ENCODE results near the gene KRTAP27-1. TPM values are rescaled to one million over a fixed set of nuclear protein-coding genes. Genes with fewer than 3 reads are reported as not detected.

Gene KRTAP27-1
- total RNA-seq, 1 donor from 2014 or later = not detected

GRCh38 chr21:30351534-30351933, 14.0 kb upstream of the KRTAP27-1 start:
- Mint-ChIP-seq H3K36me3 (ENCODE audit: unreplicated experiment) (no peaks in the 10 kb centered on the region), H3K4me3 (ENCODE audit: unreplicated experiment) (no peak overlapping the region), H3K27me3 (ENCODE audit: unreplicated experiment) (peaks cover 16% of the 10 kb centered on the region), H3K4me1 (ENCODE audit: unreplicated experiment) (peaks cover 11% of the 10 kb centered on the region), H3K27ac (ENCODE audit: unreplicated experiment) (no peak overlapping the region), H3K9me3 (ENCODE audit: unreplicated experiment) (no peaks in the 10 kb centered on the region)
- no peak for DNase-seq (ENCODE audit: extremely low spot score, unreplicated experiment)
- TF ChIP-seq, protein P1, sequence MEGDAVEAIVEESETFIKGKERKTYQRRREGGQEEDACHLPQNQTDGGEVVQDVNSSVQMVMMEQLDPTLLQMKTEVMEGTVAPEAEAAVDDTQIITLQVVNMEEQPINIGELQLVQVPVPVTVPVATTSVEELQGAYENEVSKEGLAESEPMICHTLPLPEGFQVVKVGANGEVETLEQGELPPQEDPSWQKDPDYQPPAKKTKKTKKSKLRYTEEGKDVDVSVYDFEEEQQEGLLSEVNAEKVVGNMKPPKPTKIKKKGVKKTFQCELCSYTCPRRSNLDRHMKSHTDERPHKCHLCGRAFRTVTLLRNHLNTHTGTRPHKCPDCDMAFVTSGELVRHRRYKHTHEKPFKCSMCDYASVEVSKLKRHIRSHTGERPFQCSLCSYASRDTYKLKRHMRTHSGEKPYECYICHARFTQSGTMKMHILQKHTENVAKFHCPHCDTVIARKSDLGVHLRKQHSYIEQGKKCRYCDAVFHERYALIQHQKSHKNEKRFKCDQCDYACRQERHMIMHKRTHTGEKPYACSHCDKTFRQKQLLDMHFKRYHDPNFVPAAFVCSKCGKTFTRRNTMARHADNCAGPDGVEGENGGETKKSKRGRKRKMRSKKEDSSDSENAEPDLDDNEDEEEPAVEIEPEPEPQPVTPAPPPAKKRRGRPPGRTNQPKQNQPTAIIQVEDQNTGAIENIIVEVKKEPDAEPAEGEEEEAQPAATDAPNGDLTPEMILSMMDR (IDR thresholded peaks at IDR 0.05) = no peak

DNA sequence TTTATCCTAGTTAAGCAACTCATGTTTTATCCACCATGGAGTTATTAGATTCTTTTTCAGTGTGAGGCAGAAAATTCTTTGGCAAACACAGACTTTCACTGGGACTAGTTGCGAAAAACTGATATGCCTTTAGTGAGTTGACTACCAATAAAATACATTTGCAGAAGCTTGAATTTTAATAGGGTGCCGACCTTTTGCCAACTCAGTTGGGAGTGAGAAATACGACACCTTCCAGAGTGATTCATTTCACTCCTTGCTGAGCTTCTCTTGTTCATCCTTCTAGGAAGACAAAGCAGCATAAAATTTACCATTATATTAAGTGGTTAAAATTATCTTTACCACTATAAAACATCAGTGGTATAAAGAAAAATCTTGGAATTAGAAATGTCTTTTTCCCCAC, 12.1 kb upstream of the KRTAP27-1 start:
- DNase-seq (ENCODE audit: extremely low spot score, unreplicated experiment) = no peak
- H3K4me1 Mint-ChIP-seq (ENCODE audit: unreplicated experiment) = peaks cover 11% of the 10 kb centered on the region
- H3K4me3 Mint-ChIP-seq (ENCODE audit: unreplicated experiment) = no peak overlapping the region
- TF ChIP-seq, protein P1 (IDR thresholded peaks at IDR 0.05) = no peak
- H3K27ac Mint-ChIP-seq (ENCODE audit: unreplicated experiment) = peak overlapping the region; percentile 1
- peaks cover 5% of the 10 kb centered on the region for H3K9me3 Mint-ChIP-seq (ENCODE audit: unreplicated experiment)
- H3K36me3 Mint-ChIP-seq (ENCODE audit: unreplicated experiment) = no peaks in the 10 kb centered on the region
- peaks cover 3% of the 10 kb centered on the region for H3K27me3 Mint-ChIP-seq (ENCODE audit: unreplicated experiment)

- Mint-ChIP-seq H3K9me3 (ENCODE audit: unreplicated experiment) (peaks cover 5% of the 10 kb centered on the region), H3K4me3 (ENCODE audit: unreplicated experiment) (no peak within 1 kb of the TSS), H3K27me3 (ENCODE audit: unreplicated experiment) (no peaks in the 10 kb centered on the region), H3K27ac (ENCODE audit: unreplicated experiment) (peak within 1 kb of the TSS; percentile 1), H3K36me3 (ENCODE audit: unreplicated experiment) (no peaks in the 10 kb centered on the region), H3K4me1 (ENCODE audit: unreplicated experiment) (peaks cover 11% of the 10 kb centered on the region)
- DNase-seq (ENCODE audit: extremely low spot score, unreplicated experiment) = no peak
- TF ChIP-seq, protein P1 (IDR thresholded peaks at IDR 0.05) = no peak
Measured at GRCh38 chr21:30348506-30348905, 11.0 kb upstream of the KRTAP27-1 start, which contains the start of gene KRTAP23-1. KRTAP23-1 (minus strand) TSS chr21:30348606; CDS start chr21:30348606, 0 bp downstream.

- Mint-ChIP-seq H3K4me1 (ENCODE audit: unreplicated experiment) (peaks cover 10% of the 10 kb centered on the region), H3K4me3 (ENCODE audit: unreplicated experiment) (no peak overlapping the region), H3K27me3 (ENCODE audit: unreplicated experiment) (no peaks in the 10 kb centered on the region), H3K27ac (ENCODE audit: unreplicated experiment) (no peak overlapping the region), H3K36me3 (ENCODE audit: unreplicated experiment) (no peaks in the 10 kb centered on the region), H3K9me3 (ENCODE audit: unreplicated experiment) (peaks cover 5% of the 10 kb centered on the region)
- DNase-seq (ENCODE audit: extremely low spot score, unreplicated experiment) = no peak
- TF ChIP-seq, protein P1 (IDR thresholded peaks at IDR 0.05) = no peak
Measured at GRCh38 chr21:30345014-30345413, 7.5 kb upstream of the KRTAP27-1 start.

DNA sequence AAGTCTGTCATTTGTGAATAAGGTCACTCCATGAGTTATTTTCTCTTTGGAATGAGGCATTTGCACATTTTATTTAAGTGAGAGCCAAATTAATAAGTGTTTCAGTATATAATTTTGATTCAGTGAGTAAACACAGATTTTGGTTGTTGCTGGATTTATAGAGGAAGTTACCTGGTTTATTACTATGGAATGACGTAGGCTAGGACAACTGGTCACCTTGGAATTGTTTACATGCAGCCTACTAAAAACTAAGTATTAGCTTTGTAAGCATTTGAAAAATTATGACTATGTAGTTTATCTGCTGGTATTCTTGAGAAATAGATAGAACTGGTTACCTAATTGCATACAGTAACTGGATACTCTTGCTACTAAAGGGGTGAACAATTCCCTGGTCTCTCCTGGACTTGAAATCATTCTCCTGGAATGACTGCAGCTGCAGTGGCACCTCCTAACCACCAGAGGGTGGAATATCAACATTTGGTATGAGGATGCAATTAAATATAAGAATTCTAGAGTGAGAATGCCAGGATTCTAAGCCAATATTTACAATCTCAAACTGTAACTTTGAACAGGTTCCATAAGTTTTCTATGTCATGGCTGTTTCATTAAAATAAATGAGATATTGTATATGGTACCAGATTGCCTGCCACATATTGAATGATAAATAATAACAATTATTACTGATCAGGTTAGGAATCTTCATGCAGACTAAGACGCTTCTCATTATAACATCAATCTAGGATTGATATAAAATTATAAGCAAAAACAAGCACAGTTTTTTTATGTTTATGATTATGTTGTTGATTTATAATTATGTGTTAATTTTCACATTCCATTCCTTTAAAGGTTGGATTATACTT, 3.5 kb upstream of the KRTAP27-1 start:
- no peaks in the 10 kb centered on the region for H3K36me3 Mint-ChIP-seq (ENCODE audit: unreplicated experiment)
- no peak for DNase-seq (ENCODE audit: extremely low spot score, unreplicated experiment)
- no peak overlapping the region for H3K4me3 Mint-ChIP-seq (ENCODE audit: unreplicated experiment)
- peaks cover 5% of the 10 kb centered on the region for H3K9me3 Mint-ChIP-seq (ENCODE audit: unreplicated experiment)
- H3K4me1 Mint-ChIP-seq (ENCODE audit: unreplicated experiment) = peaks cover 26% of the 10 kb centered on the region
- no peaks in the 10 kb centered on the region for H3K27me3 Mint-ChIP-seq (ENCODE audit: unreplicated experiment)
- no peak overlapping the region for H3K27ac Mint-ChIP-seq (ENCODE audit: unreplicated experiment)
- TF ChIP-seq, protein P1 (IDR thresholded peaks at IDR 0.05) = peak; percentile 90
